ENCODE measurements around the gene KIF5A. TPM values are rescaled to one million over a fixed set of nuclear protein-coding genes. Genes with fewer than 3 reads are reported as not detected.

KIF5A gene
- total RNA-seq, 6 experiments from 2014 or later: 1.0 to 1.8 (median 1.2) TPM

GRCh38 chr12:57526477-57527126 lies 23.2 kb upstream of the KIF5A start:
- no peak overlapping the region; the same call in 1 of the 2 replicates for H3K27ac Mint-ChIP-seq
- H3K36me3 Mint-ChIP-seq (ENCODE audit: low read depth): peaks cover 15% of the 10 kb centered on the region
- peaks cover 6% of the 10 kb centered on the region for H3K27me3 Mint-ChIP-seq (ENCODE audit: insufficient read depth)

GRCh38 chr12:57527184-57527583 lies 22.7 kb upstream of the KIF5A start:
- no peak for DNase-seq
- no peak overlapping the region for H3K4me3 Mint-ChIP-seq
- peaks cover 6% of the 10 kb centered on the region for H3K27me3 Mint-ChIP-seq (ENCODE audit: insufficient read depth)
- H3K4me1 Mint-ChIP-seq (ENCODE audit: low read depth): peaks cover 21% of the 10 kb centered on the region
- no peaks in the 10 kb centered on the region for H3K9me3 Mint-ChIP-seq
- no peak for TF ChIP-seq CTCF (IDR thresholded peaks at IDR 0.05)
- H3K36me3 Mint-ChIP-seq (ENCODE audit: low read depth): peaks cover 15% of the 10 kb centered on the region
- no peak overlapping the region for H3K27ac Mint-ChIP-seq

More at GRCh38 chr12:57526477-57527126, 23.2 kb upstream of the KIF5A start:
- peaks cover 27% of the 10 kb centered on the region for H3K4me1 Mint-ChIP-seq (ENCODE audit: low read depth)
- H3K4me3 Mint-ChIP-seq: no peak overlapping the region
- DNase-seq: no peak
- no peaks in the 10 kb centered on the region for H3K9me3 Mint-ChIP-seq
- TF ChIP-seq CTCF (IDR thresholded peaks at IDR 0.05): no peak

- no peak for DNase-seq
- H3K4me3 Mint-ChIP-seq: no peak overlapping the region
- H3K27ac Mint-ChIP-seq: no peak overlapping the region
- peaks cover 6% of the 10 kb centered on the region for H3K27me3 Mint-ChIP-seq (ENCODE audit: insufficient read depth)
- no peaks in the 10 kb centered on the region for H3K9me3 Mint-ChIP-seq
- no peak for TF ChIP-seq CTCF (IDR thresholded peaks at IDR 0.05)
- H3K4me1 Mint-ChIP-seq (ENCODE audit: low read depth): peaks cover 20% of the 10 kb centered on the region
- H3K36me3 Mint-ChIP-seq (ENCODE audit: low read depth): peaks cover 24% of the 10 kb centered on the region
Observed at GRCh38 chr12:57528176-57528575, 21.7 kb upstream of the KIF5A start.

- H3K4me3 Mint-ChIP-seq: no peak overlapping the region
- no peaks in the 10 kb centered on the region for H3K9me3 Mint-ChIP-seq
- no peak overlapping the region for H3K27ac Mint-ChIP-seq
- DNase-seq: no peak
- H3K36me3 Mint-ChIP-seq (ENCODE audit: low read depth): peaks cover 27% of the 10 kb centered on the region
- TF ChIP-seq CTCF (IDR thresholded peaks at IDR 0.05): no peak
- H3K27me3 Mint-ChIP-seq (ENCODE audit: insufficient read depth): peaks cover 6% of the 10 kb centered on the region
- H3K4me1 Mint-ChIP-seq (ENCODE audit: low read depth): peaks cover 13% of the 10 kb centered on the region
Observed at GRCh38 chr12:57528831-57529555, 20.9 kb upstream of the KIF5A start.

GRCh38 chr12:57529831-57530230 lies 20.0 kb upstream of the KIF5A start:
- Mint-ChIP-seq H3K9me3 (no peaks in the 10 kb centered on the region), H3K36me3 (ENCODE audit: low read depth) (peaks cover 27% of the 10 kb centered on the region), H3K27me3 (ENCODE audit: insufficient read depth) (peaks cover 6% of the 10 kb centered on the region; the same call in 1 of the 2 replicates), H3K4me1 (ENCODE audit: low read depth) (peaks cover 5% of the 10 kb centered on the region), H3K4me3 (no peak overlapping the region), H3K27ac (peak overlapping the region; percentile 56)
- DNase-seq: no peak
- no peak for TF ChIP-seq CTCF (IDR thresholded peaks at IDR 0.05)
